Activated naive CD4-positive, alpha-beta T cell treated with anti-CD3 and anti-CD28 coated beads, Interleukin-2, amount 50 U/mL, for 24 hours (primary cell): Measurements from ENCODE around the gene TAF13.

ENCODE experiments used
- H3K27ac Mint-ChIP-seq: one replicate; pipeline ENCODE4 v1.8.0; 2021; ENCODE audit warnings: mild to moderate bottlenecking, mixed read lengths
- H3K27me3 Mint-ChIP-seq: one replicate; pipeline ENCODE4 v1.8.0; 2021; ENCODE audit warnings: mixed read lengths
- H3K36me3 Mint-ChIP-seq: one replicate; pipeline ENCODE4 v1.8.0; 2021; ENCODE audit warnings: mixed read lengths
- H3K4me1 Mint-ChIP-seq: one replicate; pipeline ENCODE4 v1.8.0; 2021; ENCODE audit warnings: mixed read lengths
- H3K4me3 Mint-ChIP-seq: one replicate; pipeline ENCODE4 v1.8.0; 2021; ENCODE audit warnings: mild to moderate bottlenecking, mixed read lengths
- H3K9me3 Mint-ChIP-seq: one replicate; pipeline ENCODE4 v1.8.0; 2021; ENCODE audit warnings: mixed read lengths

TAF13 gene

DNA sequence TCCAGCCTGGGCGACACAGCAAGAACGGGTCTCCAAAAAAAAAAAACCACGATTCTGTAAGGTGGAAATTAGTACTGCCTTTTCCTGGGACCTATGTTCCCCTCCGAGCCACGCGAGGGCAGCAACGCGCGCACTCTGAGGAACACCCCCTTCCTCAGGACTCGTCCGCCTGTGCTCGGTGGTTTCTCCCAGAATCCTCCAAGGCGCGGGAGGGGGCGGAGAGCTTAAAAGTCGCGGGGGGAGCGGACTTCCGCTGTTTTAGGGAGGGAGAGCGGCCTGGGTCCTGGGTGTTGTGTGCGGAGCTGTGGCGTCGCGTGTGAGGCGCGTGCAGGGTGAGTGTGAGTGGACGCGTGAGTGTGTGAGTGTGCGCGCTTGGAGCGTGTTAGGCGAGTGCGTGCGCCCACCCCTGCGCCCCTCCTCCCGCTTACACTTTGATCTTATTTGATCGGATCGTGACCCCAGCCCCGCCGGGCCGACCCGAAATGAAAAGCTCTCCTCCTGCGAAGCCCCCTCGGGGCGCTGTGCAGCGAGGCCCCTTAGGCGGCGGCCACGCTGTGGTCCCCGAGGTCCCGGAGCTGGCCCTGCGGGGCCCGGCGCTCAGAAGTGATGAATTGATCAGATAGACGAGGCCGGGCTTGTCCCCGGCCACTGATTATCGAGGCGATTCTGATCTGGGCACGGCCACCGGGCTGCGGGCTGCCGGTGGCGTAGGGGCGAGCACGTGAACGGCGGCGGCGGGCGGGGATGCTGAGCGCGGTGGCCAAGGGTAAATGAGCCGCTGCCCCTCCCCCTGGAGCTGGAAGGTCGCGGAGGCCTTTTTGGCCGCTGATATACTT, 24.4 kb upstream of the TAF13 start:
- Mint-ChIP-seq H3K9me3 (no peaks in the 10 kb centered on the region), H3K27ac (peak overlapping the region; percentile 99), H3K27me3 (no peaks in the 10 kb centered on the region), H3K36me3 (peaks cover 5% of the 10 kb centered on the region), H3K4me3 (peak overlapping the region; percentile 98), H3K4me1 (peaks cover 18% of the 10 kb centered on the region)

DNA sequence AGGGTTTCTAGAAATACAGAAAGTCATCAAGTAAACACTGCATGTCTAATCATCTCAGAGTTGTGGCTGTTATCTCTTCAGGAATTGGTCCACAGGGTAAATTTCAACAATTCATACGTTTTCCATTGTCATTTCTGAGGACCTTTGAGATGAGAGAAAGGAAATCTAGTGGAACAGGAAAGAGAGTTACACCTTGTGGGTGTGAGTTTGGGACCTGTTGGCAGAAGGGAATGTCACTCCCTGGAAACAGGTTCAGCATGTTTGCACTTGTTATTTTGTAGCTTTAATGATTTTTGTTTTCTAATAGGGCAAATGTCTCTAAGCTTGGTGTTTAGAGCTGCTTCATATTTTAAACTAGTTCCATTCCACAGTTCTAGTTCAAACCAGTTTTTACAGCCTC, 20.3 kb upstream of the TAF13 start:
- Mint-ChIP-seq H3K9me3 (no peaks in the 10 kb centered on the region), H3K36me3 (peaks cover 11% of the 10 kb centered on the region), H3K27me3 (no peaks in the 10 kb centered on the region), H3K4me1 (peaks cover 31% of the 10 kb centered on the region), H3K4me3 (no peak overlapping the region), H3K27ac (no peak overlapping the region)

DNA sequence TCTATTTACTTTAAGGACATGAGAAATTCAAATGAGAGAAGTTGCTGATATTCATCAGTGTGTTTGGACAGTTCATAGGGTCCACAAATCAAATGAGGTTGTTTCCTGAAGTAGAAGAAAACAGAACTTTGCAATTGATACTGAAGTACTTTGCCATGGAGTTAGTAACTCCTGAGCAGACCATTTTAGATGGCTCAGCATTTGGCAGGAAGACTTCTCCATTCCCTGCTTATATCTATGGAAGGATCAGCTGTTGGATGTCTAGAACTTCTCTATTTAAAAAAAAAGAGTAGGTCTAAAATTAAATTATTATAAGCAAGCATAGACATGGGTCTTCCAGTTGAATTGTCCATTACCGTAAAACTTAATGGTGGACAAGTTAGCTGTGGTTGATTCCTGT, 19.8 kb upstream of the TAF13 start:
- no peak overlapping the region for H3K27ac Mint-ChIP-seq
- H3K9me3 Mint-ChIP-seq, result no peaks in the 10 kb centered on the region
- H3K27me3 Mint-ChIP-seq, result no peaks in the 10 kb centered on the region
- no peak overlapping the region for H3K4me3 Mint-ChIP-seq
- H3K4me1 Mint-ChIP-seq, result peaks cover 31% of the 10 kb centered on the region
- H3K36me3 Mint-ChIP-seq, result peaks cover 11% of the 10 kb centered on the region

DNA sequence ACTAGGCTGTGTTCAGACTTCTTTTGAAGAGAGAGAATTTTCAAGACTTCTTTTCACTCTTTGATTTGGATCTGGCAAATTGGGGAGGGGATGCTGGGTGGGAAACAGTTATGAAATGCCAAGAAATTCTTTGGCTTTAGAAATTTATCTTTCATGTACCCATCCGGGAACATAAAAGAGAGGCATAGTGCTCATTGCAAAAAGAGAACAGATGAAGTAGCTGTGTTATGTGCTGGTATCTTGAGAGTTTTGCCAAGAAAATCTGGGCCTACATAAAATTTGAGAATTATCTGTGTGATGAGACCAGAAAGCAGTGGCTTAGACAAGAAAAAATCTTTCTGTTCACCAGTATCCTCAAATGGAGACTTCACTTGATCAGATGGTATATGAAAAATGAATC, 19.1 kb upstream of the TAF13 start:
- Mint-ChIP-seq H3K4me1 (peaks cover 36% of the 10 kb centered on the region), H3K27me3 (no peaks in the 10 kb centered on the region), H3K9me3 (no peaks in the 10 kb centered on the region), H3K4me3 (no peak overlapping the region), H3K27ac (peak overlapping the region; percentile 35), H3K36me3 (peaks cover 9% of the 10 kb centered on the region)

DNA sequence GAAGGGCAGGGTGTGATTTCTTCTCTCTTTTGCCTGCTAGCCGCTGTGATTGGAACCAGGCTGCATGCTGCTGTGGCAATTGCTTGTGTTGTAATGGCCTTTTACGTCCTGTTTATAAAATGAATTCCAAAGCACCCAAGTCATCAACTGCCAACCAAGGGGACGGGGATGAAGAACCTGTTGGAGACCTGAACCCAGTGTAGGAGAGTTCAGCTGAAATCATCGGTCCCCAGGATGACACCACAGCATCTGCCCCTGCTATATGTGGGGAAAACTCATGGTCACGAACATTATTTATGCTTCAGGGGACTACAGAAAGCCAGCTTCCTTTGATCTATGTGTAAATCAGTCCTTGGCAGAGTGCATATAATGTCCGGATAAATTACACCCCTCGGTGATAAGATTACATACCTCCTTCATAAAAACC, 18.6 kb upstream of the TAF13 start:
- no peaks in the 10 kb centered on the region for H3K9me3 Mint-ChIP-seq
- no peaks in the 10 kb centered on the region for H3K27me3 Mint-ChIP-seq
- H3K4me3 Mint-ChIP-seq, result no peak overlapping the region
- peaks cover 9% of the 10 kb centered on the region for H3K36me3 Mint-ChIP-seq
- peaks cover 39% of the 10 kb centered on the region for H3K4me1 Mint-ChIP-seq
- H3K27ac Mint-ChIP-seq, result peak overlapping the region; percentile 35

DNA sequence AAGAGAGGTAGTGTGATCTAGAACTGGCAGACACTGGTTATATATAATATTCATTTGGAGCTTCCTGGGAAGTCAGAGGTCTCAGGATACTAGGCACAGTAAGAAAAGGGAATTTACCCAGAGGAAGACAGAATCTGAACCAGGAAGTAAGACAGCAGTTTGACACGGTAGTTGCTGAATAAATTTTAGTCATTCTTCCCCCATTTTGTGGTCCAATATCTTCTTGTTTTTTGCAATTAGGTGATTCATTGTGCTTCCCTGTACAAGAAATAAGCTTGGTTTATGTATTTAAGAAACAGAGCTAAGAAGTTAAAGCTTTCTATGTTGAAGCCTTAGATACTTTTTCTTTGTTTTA, 16.0 kb upstream of the TAF13 start:
- Mint-ChIP-seq H3K9me3 (no peaks in the 10 kb centered on the region), H3K27me3 (no peaks in the 10 kb centered on the region), H3K36me3 (peaks cover 12% of the 10 kb centered on the region), H3K27ac (peak overlapping the region; percentile 93), H3K4me3 (peak overlapping the region; percentile 92), H3K4me1 (peaks cover 39% of the 10 kb centered on the region)

DNA sequence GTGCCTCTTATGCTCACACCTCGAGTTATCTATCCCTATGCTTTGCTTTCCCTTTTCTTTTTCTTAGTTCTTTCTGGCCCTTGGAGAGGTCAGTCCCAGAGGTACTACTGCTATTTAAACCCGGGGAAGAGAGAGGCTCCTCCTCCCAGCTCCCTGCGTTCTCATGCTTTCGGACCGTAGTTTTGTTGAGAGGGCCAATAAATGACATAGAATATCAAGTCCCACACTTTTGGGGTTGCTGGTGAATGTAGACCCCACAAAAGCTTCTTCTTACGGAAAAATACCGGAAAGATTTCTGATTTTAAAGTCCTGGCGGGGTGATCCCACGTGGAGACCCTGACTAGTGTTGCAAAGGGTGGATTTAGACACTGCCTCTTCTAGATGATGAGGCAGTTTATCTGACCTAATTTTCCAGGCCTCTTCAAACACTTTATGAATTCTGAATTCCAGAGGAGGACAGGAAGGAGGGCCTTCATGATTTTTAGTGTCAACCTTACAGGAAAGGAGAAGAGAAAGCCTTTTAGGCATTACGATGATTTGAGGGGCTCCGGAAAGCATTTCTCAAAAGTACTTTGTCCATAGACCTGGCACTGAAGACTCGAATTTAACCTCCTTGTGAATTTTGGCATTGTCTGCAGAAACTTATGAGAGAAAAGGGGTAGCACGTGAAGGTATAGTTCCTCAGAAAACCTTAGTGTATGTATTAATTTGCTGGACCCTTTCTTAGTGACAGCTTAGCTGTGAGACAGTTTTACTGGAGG, 15.5 kb upstream of the TAF13 start:
- peak overlapping the region; percentile 92 for H3K4me3 Mint-ChIP-seq
- peaks cover 12% of the 10 kb centered on the region for H3K36me3 Mint-ChIP-seq
- no peaks in the 10 kb centered on the region for H3K9me3 Mint-ChIP-seq
- H3K27me3 Mint-ChIP-seq, result no peaks in the 10 kb centered on the region
- peak overlapping the region; percentile 93 for H3K27ac Mint-ChIP-seq
- H3K4me1 Mint-ChIP-seq, result peaks cover 35% of the 10 kb centered on the region

DNA sequence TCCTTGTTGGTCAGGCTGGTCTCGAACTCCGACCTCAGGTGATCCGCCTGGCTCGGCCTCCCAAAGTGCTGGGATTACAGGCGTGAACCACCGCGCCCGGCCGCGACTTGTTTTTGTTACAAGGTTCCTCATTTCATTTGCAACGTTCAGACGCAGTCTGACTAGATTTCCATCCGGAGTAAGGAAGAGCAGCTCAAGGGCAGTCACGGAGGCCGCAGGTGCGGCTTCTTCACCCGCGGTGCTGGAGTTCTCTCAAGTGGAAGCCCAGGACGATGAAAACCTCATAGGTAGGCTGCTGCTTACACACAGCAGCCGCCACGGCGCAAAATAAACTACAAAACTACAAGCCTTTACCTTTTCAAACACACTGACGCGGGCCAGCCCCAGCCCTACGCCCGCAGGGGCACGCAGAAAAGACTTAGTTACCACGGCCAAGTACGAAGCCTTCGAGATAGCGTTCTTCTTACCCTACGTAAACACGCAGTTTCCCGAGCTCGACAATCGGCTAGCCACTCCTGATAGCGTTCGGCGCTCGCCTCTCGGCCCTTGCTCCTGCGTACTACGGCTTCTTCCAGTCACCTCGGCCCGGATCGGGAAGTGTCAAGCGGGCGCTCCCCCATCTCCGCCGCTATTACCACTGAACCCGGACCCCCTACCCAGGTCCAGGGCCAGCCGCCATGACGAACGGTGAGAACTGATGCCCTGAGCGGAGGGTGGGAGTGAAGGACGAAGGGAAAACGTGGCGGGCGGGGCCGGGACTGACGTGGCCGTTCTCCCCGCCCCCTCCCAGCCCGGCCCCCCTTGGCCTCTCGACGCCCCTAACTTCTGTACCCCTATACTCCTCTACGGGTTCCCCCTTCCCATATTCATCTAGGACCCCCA, 14.6 kb upstream of the TAF13 start, which contains the start of gene TMEM167B:
TSS of gene TMEM167B (plus strand) at position 569 of the 882 bp plus-strand sequence. CDS start at position 678, 109 bp downstream.
- H3K9me3 Mint-ChIP-seq, result no peaks in the 10 kb centered on the region
- peak within 1 kb of the TSS; percentile 92 for H3K4me3 Mint-ChIP-seq
- peaks cover 12% of the 10 kb centered on the region for H3K36me3 Mint-ChIP-seq
- H3K4me1 Mint-ChIP-seq, result peaks cover 32% of the 10 kb centered on the region
- H3K27me3 Mint-ChIP-seq, result no peaks in the 10 kb centered on the region
- H3K27ac Mint-ChIP-seq, result peak within 1 kb of the TSS; percentile 93

DNA sequence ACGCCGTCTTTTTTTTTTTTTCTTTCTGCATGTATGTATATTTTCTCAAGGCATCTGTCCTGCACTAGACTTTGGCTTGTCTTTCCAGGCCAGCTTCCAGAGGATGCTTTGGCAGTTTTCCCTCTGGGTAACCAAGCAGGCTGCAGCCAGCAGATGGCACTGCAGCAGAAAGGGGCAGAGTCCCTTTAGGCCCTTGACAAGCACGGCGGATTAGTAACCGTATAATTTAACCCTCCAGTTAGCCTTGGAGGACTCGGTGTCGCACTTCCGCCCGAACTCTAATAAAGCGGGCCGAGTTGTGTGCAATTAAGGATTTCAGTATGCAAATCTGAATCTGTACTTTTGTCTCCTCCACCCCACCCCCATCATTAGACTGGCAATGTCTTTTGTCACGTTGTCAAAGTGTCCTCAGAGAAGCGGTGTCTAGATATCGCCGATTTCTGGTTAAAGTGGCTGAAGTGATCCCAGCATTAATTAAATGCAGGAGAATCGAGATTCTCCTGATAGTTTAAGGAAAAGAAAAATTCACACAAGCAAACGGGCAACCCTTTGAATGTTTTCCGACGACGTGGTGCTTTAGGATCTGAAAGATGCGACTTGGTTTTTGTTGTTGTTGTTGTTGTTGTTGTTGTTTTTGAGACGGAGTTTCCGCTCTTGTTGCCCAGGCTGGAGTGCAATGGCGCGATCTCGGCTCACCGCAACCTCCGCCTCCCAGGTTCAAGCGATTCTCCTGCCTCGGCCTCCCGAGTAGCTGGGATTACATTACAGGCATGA, 13.6 kb upstream of the TAF13 start:
- no peaks in the 10 kb centered on the region for H3K27me3 Mint-ChIP-seq
- peaks cover 9% of the 10 kb centered on the region for H3K36me3 Mint-ChIP-seq
- peak overlapping the region; percentile 92 for H3K4me3 Mint-ChIP-seq
- peak overlapping the region; percentile 93 for H3K27ac Mint-ChIP-seq
- H3K4me1 Mint-ChIP-seq, result peaks cover 32% of the 10 kb centered on the region
- H3K9me3 Mint-ChIP-seq, result no peaks in the 10 kb centered on the region

DNA sequence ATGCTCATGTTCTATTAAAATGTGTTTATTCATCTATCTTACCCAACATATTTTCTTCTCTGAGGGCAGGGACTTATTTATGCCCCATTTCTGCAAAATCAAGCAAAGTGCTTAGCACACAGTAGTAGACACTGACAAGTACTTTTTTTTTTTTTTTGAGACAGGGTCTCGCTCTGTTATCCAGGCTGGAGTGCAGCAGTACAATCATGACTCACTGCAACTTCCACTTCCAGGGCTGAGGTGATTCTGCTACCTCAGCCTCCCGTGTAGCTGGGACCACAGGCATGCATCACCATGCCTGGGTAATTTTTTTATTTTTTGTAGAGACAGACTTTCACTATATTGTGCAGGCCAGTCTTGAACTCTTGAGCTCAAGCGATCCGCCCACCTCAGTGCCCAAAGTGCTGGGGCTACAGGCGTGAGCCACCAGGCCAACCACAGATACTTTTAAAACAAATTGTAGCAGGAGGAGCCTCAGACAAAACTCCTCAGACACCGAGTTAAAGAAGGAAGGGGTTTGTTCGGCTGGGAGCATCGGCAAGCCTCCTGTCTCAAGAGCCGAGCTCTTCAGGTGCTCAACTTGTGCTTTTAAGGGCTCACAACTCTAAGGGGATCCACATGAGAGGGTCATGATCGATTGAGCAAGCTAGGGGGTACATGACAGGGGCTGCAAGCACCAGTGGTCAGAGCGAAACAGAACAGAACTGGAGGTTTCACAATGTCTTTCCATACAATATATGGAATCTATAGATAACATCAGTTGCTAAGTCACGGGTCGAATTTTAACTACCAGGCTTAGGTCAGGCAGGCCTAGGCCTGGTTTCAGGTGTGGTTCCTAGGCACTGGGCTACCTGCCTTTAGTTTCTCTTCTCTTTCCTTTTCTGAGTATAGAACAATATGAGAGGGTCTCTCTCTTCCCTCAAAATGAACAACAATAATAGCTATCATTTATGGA, 9.0 kb upstream of the TAF13 start:
- Mint-ChIP-seq H3K4me3 (no peak overlapping the region), H3K9me3 (no peaks in the 10 kb centered on the region), H3K36me3 (peaks cover 3% of the 10 kb centered on the region), H3K4me1 (peaks cover 6% of the 10 kb centered on the region), H3K27me3 (no peaks in the 10 kb centered on the region), H3K27ac (no peak overlapping the region)

DNA sequence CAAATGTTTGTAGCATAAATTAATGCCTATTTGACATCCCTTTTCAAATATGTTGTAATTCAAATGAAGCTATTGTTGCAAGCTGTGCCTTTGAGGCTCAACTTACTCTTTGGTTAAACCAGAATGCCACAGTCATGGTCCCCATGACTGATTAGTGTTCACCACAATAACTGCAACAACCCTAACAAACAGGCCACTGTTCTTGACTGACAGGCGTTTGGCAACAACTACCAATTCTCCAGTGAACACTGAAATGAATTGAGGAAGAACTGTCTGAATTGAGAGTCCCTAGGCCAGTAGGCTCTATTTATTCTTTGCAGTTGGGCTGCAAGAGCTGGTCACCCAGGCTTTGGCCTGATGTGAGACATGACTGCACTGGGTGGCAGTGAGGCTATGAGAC, 8.1 kb upstream of the TAF13 start:
- Mint-ChIP-seq H3K27ac (no peak overlapping the region), H3K4me3 (no peak overlapping the region), H3K27me3 (no peaks in the 10 kb centered on the region), H3K9me3 (no peaks in the 10 kb centered on the region), H3K36me3 (peaks cover under 1% of the 10 kb centered on the region), H3K4me1 (no peaks in the 10 kb centered on the region)

DNA sequence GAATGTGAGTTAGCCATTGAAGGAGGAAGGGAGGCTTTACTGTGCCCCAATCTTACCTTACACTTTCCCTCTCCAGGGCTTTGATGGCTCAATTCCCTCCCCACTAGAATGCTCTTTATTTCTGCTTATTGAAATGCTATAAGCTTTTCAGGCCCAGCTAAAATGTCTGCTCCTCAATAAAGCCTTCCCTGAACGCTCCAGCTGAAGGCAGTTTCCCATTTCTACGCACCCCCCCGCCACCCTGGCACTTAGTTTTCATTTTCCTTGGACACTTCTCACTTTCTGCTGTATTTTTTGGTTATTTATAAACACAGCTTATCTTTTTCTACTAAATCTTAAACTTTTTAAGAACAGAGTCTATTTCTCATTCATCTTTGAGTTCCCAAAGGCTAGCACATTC, 7.7 kb upstream of the TAF13 start:
- Mint-ChIP-seq H3K4me1 (no peaks in the 10 kb centered on the region), H3K27me3 (no peaks in the 10 kb centered on the region), H3K4me3 (no peak overlapping the region), H3K27ac (no peak overlapping the region), H3K36me3 (no peaks in the 10 kb centered on the region), H3K9me3 (no peaks in the 10 kb centered on the region)

DNA sequence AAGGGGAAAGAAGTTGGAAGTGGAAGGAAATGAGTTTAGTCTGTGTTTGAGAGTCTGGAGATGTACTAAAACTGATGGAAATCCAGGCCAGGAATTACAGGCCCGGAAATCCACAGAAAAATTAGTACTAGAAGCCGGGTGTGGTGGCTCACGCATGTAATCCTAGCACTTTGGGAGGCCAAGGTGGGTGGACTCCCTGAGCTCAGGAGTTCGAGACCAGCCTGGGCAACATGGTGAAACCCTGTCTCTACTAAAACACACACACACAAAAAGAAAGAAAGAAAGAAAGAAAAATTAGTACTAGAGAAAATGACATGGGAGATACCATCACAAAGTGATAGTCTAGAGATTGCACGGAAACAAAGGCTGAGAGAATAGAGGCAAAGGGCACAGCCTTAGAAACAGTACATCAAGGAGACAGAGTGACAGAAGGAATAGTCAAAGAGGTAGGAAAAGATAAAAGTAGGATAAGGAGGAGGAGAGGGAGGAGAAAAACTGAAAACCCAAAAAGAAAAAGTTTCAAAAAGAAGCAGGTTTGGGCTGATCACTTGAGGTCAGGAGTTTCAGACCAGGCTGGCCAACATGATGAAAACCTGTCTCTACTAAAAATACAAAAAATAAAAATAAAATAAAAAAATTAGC, 4.8 kb upstream of the TAF13 start:
- no peaks in the 10 kb centered on the region for H3K9me3 Mint-ChIP-seq
- H3K36me3 Mint-ChIP-seq, result peaks cover 1% of the 10 kb centered on the region
- H3K4me1 Mint-ChIP-seq, result peaks cover 5% of the 10 kb centered on the region
- no peak overlapping the region for H3K4me3 Mint-ChIP-seq
- no peak overlapping the region for H3K27ac Mint-ChIP-seq
- no peaks in the 10 kb centered on the region for H3K27me3 Mint-ChIP-seq

DNA sequence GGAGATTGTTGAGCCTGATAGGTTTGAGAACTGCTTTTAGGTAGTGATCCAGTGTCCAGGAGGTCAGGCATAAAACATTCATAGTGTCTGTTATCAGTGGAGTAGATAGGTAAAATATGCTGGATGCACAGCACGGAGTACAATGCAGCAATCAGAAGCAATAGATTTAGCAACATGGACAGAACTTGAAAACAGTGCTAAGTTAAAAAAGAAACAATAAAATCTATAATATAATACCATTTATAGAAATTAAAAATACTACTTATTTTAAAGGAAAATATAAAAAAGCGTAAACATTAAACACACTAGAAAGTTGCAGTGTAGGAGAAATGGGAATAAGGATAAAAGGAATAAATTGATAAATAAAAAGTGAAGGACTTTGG, 3.4 kb upstream of the TAF13 start:
- Mint-ChIP-seq H3K4me1 (peaks cover 16% of the 10 kb centered on the region), H3K4me3 (no peak overlapping the region), H3K27me3 (no peaks in the 10 kb centered on the region), H3K27ac (no peak overlapping the region), H3K36me3 (peaks cover 1% of the 10 kb centered on the region), H3K9me3 (no peaks in the 10 kb centered on the region)
